ENCODE measurements around the gene SPG11. TPM values are rescaled to one million over a fixed set of nuclear protein-coding genes. Genes with fewer than 3 reads are reported as not detected.
"Not testable (repeated sequence)": the region's sequence is repeated elsewhere in the genome, so short reads cannot be mapped to it uniquely, and the experiment has no call there.

SPG11 gene
- total RNA-seq, 1 donor from 2014 or later, result 78.0 TPM

GRCh38 chr15:44566155-44566540 lies 97.3 kb downstream of the SPG11 start:
- intact Hi-C loops (cut with micrococcal nuclease), result no loop called here

- intact Hi-C loops (cut with micrococcal nuclease), result no loop called here
Measured at GRCh38 chr15:44565387-44566154, 97.9 kb downstream of the SPG11 start.

- intact Hi-C loops (cut with micrococcal nuclease), result not testable (repeated sequence)
Measured at GRCh38 chr15:44560926-44561325, 102.5 kb downstream of the SPG11 start.

GRCh38 chr15:44554934-44555723 lies 108.3 kb downstream of the SPG11 start:
- intact Hi-C loops (cut with micrococcal nuclease), result no loop called here

- intact Hi-C loops (cut with micrococcal nuclease), result no loop called here
Measured at GRCh38 chr15:44550734-44551133, 112.7 kb downstream of the SPG11 start.

GRCh38 chr15:44550256-44550655 lies 113.2 kb downstream of the SPG11 start:
- intact Hi-C loops (cut with micrococcal nuclease), result no loop called here

- intact Hi-C loops (cut with micrococcal nuclease), result not testable (repeated sequence)
Measured at GRCh38 chr15:44549152-44549551, 114.3 kb downstream of the SPG11 start.

GRCh38 chr15:44545913-44546802 lies 117.3 kb downstream of the SPG11 start:
- intact Hi-C loops (cut with micrococcal nuclease), result no loop called here

- intact Hi-C loops (cut with micrococcal nuclease), result not testable (repeated sequence)
Measured at GRCh38 chr15:44544745-44545144, 118.7 kb downstream of the SPG11 start.

GRCh38 chr15:44542596-44542995 lies 120.9 kb downstream of the SPG11 start:
- intact Hi-C loops (cut with micrococcal nuclease), result no loop called here

- intact Hi-C loops (cut with micrococcal nuclease), result no loop called here
Measured at GRCh38 chr15:44541282-44541958, 122.0 kb downstream of the SPG11 start.

GRCh38 chr15:44537735-44538240 lies 125.7 kb downstream of the SPG11 start:
- intact Hi-C loops (cut with micrococcal nuclease), result loop anchor here (1.0 to 10.0 kb wide), 12 partner anchors 40 to 1050 kb away; partner anchors contain the start of genes B2M, BLOC1S6, MAP1A and MFAP1

- intact Hi-C loops (cut with micrococcal nuclease), result loop anchor here (1.0 to 10.0 kb wide), 14 partner anchors 40 to 1050 kb away; partner anchors contain the start of genes B2M, BLOC1S6, CTDSPL2 and GOLM2
Measured at GRCh38 chr15:44536962-44537734, 126.3 kb downstream of the SPG11 start, which contains the start of gene EIF3J. Gene EIF3J, plus strand, starts transcription at chr15:44537147. Its CDS starts 48 bp downstream, at chr15:44537195.

GRCh38 chr15:44536302-44536961 lies 127.0 kb downstream of the SPG11 start:
- intact Hi-C loops (cut with micrococcal nuclease), result loop anchor here (1.0 to 10.0 kb wide), 11 partner anchors 41 to 1051 kb away; partner anchors contain the start of genes B2M, BLOC1S6, CTDSPL2 and GOLM2

- intact Hi-C loops (cut with micrococcal nuclease), result loop anchor here (1.0 to 10.0 kb wide), 11 partner anchors 42 to 1052 kb away; partner anchors contain the start of genes B2M, BLOC1S6, CTDSPL2 and GOLM2
Measured at GRCh38 chr15:44535523-44536301, 127.8 kb downstream of the SPG11 start.

GRCh38 chr15:44535092-44535491 lies 128.4 kb downstream of the SPG11 start:
- intact Hi-C loops (cut with micrococcal nuclease), result loop anchor here (5.0 to 10.0 kb wide), 7 partner anchors 42 to 1052 kb away; partner anchors contain the start of genes B2M, BLOC1S6, MAP1A and MFAP1

GRCh38 chr15:44532689-44533088 lies 130.8 kb downstream of the SPG11 start:
- intact Hi-C loops (cut with micrococcal nuclease), result loop anchor here (10.0 kb wide), 3 partner anchors 708 to 1018 kb away; partner anchors contain the start of genes MAP1A, MFAP1, PDIA3 and WDR76

- intact Hi-C loops (cut with micrococcal nuclease), result loop anchor here (10.0 kb wide), 3 partner anchors 707 to 1017 kb away; partner anchors contain the start of genes MAP1A, MFAP1, PDIA3 and WDR76
Measured at GRCh38 chr15:44532275-44532674, 131.2 kb downstream of the SPG11 start.
